H1 (cell line): ENCODE measurements around the gene LRG1. TPM values are rescaled to one million over a fixed set of nuclear protein-coding genes. Genes with fewer than 3 reads are reported as not detected.

Experiments used
- CTCF ChIA-PET: fragments of 300-600 bp; sonication (Branson Sonifier 250); formaldehyde crosslinking; loops from one replicate; lab custom pipeline; 2021; ENCODE audit not compliant: partially characterized antibody; lab: Charles Lee
- POLR2A ChIA-PET: fragments of 300-600 bp; sonication (Branson Sonifier 250); formaldehyde crosslinking; loops from one replicate; lab custom pipeline; 2021; ENCODE audit warnings: inconsistent platforms; ENCODE audit not compliant: partially characterized antibody; lab: Charles Lee
- DNase-seq, 2 experiments: peaks; one replicate each; pipeline versions ENCODE4 v3.0.0 to v3.0.0-alpha.2; 2010 to 2022; ENCODE audit warnings: low spot score in 2 of 2, low read depth in 1 of 2, mixed read lengths in 1 of 2
- FAIRE-seq: peaks from 2 replicates; lab custom pipeline; 2011; peaks lifted over from hg19 to GRCh38; lab: Jason Lieb, UNC
- H2AFZ ChIP-seq: 2 replicates; pipeline ENCODE4 v1.8.1; 2012; ENCODE audit warnings: low read length, inconsistent platforms
- H2AK5ac ChIP-seq: 2 replicates; pipeline ENCODE4 v1.6.1; 2013; ENCODE audit warnings: low read depth, low read length
- H2BK120ac ChIP-seq: replicated peaks from 2 replicates; pipeline ENCODE3; 2013; ENCODE audit warnings: low read depth, low read length, inconsistent platforms
- H2BK12ac ChIP-seq: 2 replicates; pipeline ENCODE4 v1.6.1; 2013; ENCODE audit warnings: low read depth, low read length
- H2BK15ac ChIP-seq: 2 replicates; pipeline ENCODE4 v1.6.1; 2013; ENCODE audit warnings: low read length
- H2BK20ac ChIP-seq: 2 replicates; pipeline ENCODE4 v1.6.1; 2013; ENCODE audit warnings: low read length
- H2BK5ac ChIP-seq: 2 replicates; pipeline ENCODE4 v1.6.1; 2013; ENCODE audit warnings: low read depth, low read length
- H3K14ac ChIP-seq: 2 replicates; pipeline ENCODE4 v1.6.1; 2013; ENCODE audit warnings: inconsistent platforms; ENCODE audit not compliant: insufficient read length
- H3K18ac ChIP-seq: 2 replicates; pipeline ENCODE4 v1.6.1; 2013; ENCODE audit warnings: low read length; ENCODE audit errors: extremely low read depth
- H3K23ac ChIP-seq: 2 replicates; pipeline ENCODE4 v1.6.1; 2013; ENCODE audit warnings: inconsistent platforms; ENCODE audit not compliant: insufficient read length
- H3K23me2 ChIP-seq: 2 replicates; pipeline ENCODE4 v1.6.1; 2013; ENCODE audit warnings: low read depth, low read length
- H3K27ac ChIP-seq: 2 replicates; pipeline ENCODE4 v1.6.1; 2011; ENCODE audit warnings: low read depth, low read length, inconsistent platforms
- H3K27me3 ChIP-seq, 4 experiments: replicated peaks in 1 of 4; 1 replicate in 1 of 4; 2 replicates in 3 of 4; pipeline versions ENCODE4 v1.6.1 to v1.8.1; 2011 to 2013; ENCODE audit warnings: low read length in 3 of 4, mild to moderate bottlenecking in 3 of 4, inconsistent platforms in 2 of 4, mixed read lengths in 2 of 4, moderate library complexity in 1 of 4; ENCODE audit not compliant: control insufficient read depth in 3 of 4, insufficient read depth in 3 of 4; ENCODE audit errors: extremely low read depth in 1 of 4
- H3K36me3 ChIP-seq, 4 experiments: 2 replicates each; pipeline versions ENCODE4 v1.6.1 to v1.8.1; 2011 to 2013; ENCODE audit warnings: mild to moderate bottlenecking in 4 of 4, low read length in 3 of 4, moderate library complexity in 2 of 4, control low read depth in 1 of 4, inconsistent platforms in 1 of 4; ENCODE audit not compliant: insufficient read depth in 4 of 4, control insufficient read depth in 2 of 4
- H3K4ac ChIP-seq: replicated peaks from 2 replicates; pipeline ENCODE3; 2013; ENCODE audit warnings: low read length, low read depth, mixed read lengths, inconsistent platforms; ENCODE audit not compliant: insufficient read length
- H3K4me1 ChIP-seq, 4 experiments: replicated peaks in 1 of 4; 1 replicate in 1 of 4; 2 replicates in 3 of 4; pipeline versions ENCODE4 v1.6.1 to v1.8.1; 2011 to 2013; ENCODE audit warnings: low read length in 3 of 4, inconsistent platforms in 2 of 4, mixed read lengths in 1 of 4; ENCODE audit not compliant: insufficient read depth in 4 of 4, control insufficient read depth in 3 of 4
- H3K4me2 ChIP-seq, 2 experiments: 2 replicates each; pipeline versions ENCODE4 v1.6.1 to v1.8.1; 2011 to 2013; ENCODE audit warnings: low read depth in 2 of 2, low read length in 2 of 2, control low read depth in 1 of 2, inconsistent platforms in 1 of 2, mild to moderate bottlenecking in 1 of 2; ENCODE audit not compliant: insufficient read depth in 1 of 2
- H3K4me3 ChIP-seq, 4 experiments: fragments of 200-600, 300-600 bp in 1 of 4; sonication (generic), shearing (Covaris generic), sonication (Bioruptor Twin) in 1 of 4; 2 replicates each; pipeline versions ENCODE4 v1.5.1 to v1.8.1; 2011 to 2016; ENCODE audit warnings: low read length in 4 of 4, low read depth in 3 of 4, control low read depth in 2 of 4, inconsistent platforms in 2 of 4, mild to moderate bottlenecking in 2 of 4, mixed read lengths in 1 of 4, moderate library complexity in 1 of 4; ENCODE audit not compliant: insufficient read depth in 2 of 4; ENCODE audit errors: extremely low read depth in 1 of 4
- H3K56ac ChIP-seq: replicated peaks from 2 replicates; pipeline ENCODE3; 2013; ENCODE audit warnings: low read depth, mild to moderate bottlenecking, mixed read lengths, low read length, inconsistent platforms; ENCODE audit not compliant: insufficient read length
- H3K79me1 ChIP-seq: 2 replicates; pipeline ENCODE4 v1.6.1; 2013; ENCODE audit warnings: low read depth, low read length, control low read depth
- H3K79me2 ChIP-seq, 2 experiments: 2 replicates each; pipeline versions ENCODE4 v1.6.1 to v1.8.1; 2012 to 2013; ENCODE audit warnings: low read length in 2 of 2, mild to moderate bottlenecking in 2 of 2, inconsistent platforms in 1 of 2; ENCODE audit not compliant: insufficient read depth in 2 of 2, control insufficient read depth in 1 of 2
- H3K9ac ChIP-seq, 4 experiments: replicated peaks in 1 of 4; 1 replicate in 1 of 4; 2 replicates in 3 of 4; pipeline versions ENCODE4 v1.6.1 to v1.8.1; 2011 to 2013; ENCODE audit warnings: low read depth in 3 of 4, low read length in 3 of 4, control low read depth in 2 of 4, mild to moderate bottlenecking in 2 of 4, moderate library complexity in 2 of 4, inconsistent platforms in 1 of 4; ENCODE audit errors: extremely low read depth in 1 of 4
- H3K9me3 ChIP-seq, 2 experiments: 2 replicates each; pipeline versions ENCODE4 v1.6.1 to v1.8.1; 2012 to 2013; ENCODE audit warnings: mild to moderate bottlenecking in 2 of 2, moderate library complexity in 2 of 2, control low read depth in 1 of 2, inconsistent platforms in 1 of 2, low read depth in 1 of 2, low read length in 1 of 2, mixed read lengths in 1 of 2; ENCODE audit not compliant: insufficient read depth in 2 of 2
- H4K20me1 ChIP-seq, 2 experiments: replicated peaks in 1 of 2; 2 replicates each; pipeline versions ENCODE3 to v1.8.1; 2011 to 2013; ENCODE audit warnings: inconsistent platforms in 2 of 2, low read length in 2 of 2, mild to moderate bottlenecking in 1 of 2; ENCODE audit not compliant: insufficient read depth in 2 of 2, control insufficient read depth in 1 of 2
- H4K5ac ChIP-seq: 2 replicates; pipeline ENCODE4 v1.6.1; 2013; ENCODE audit warnings: low read length, low read depth, mixed read lengths, inconsistent platforms; ENCODE audit not compliant: insufficient read length
- H4K8ac ChIP-seq: 2 replicates; pipeline ENCODE4 v1.8.0; 2013; ENCODE audit warnings: mild to moderate bottlenecking, moderate library complexity, low read length, inconsistent platforms; ENCODE audit not compliant: insufficient read depth; ENCODE audit errors: extremely low read depth
- H4K91ac ChIP-seq: replicated peaks from 2 replicates; pipeline ENCODE3; 2013; ENCODE audit warnings: low read length, mixed read lengths, inconsistent platforms; ENCODE audit not compliant: insufficient read length
- ASH2L ChIP-seq: fragments of 200-600, 300-600 bp; sonication (generic); IDR thresholded peaks from one replicate; pipeline ENCODE4 v1.7.1; 2017; ENCODE audit warnings: low read length
- CBX5 ChIP-seq: fragments of 300-800, 300-1000 bp; sonication (generic); IDR thresholded peaks from 2 replicates; pipeline ENCODE4 v1.7.1; 2016; ENCODE audit warnings: antibody characterized with exemption, low read length, low read depth
- CHD2 ChIP-seq: IDR thresholded peaks from 2 replicates; pipeline ENCODE4 v1.6.1; 2012; ENCODE audit warnings: low read length, improper control_type of control experiment
- EZH2 ChIP-seq: fragments of 200-600 bp; sonication (generic); IDR thresholded peaks from 2 replicates; pipeline ENCODE4 v1.7.1; 2012; ENCODE audit warnings: low read depth, mild to moderate bottlenecking, moderate library complexity, low read length, inconsistent platforms; ENCODE audit not compliant: severe bottlenecking
- JUN ChIP-seq: IDR thresholded peaks from 2 replicates; pipeline ENCODE4 v1.6.1; 2011; ENCODE audit warnings: low read depth, mild to moderate bottlenecking, improper control_type of control experiment, low read length
- RAD21 ChIP-seq, 2 experiments: IDR thresholded peaks in 1 of 2; conservative IDR thresholded peaks in 1 of 2; 2 replicates each; pipeline ENCODE4 v1.6.1; 2011; ENCODE audit warnings: low read depth in 2 of 2, low read length in 2 of 2, improper control_type of control experiment in 1 of 2, inconsistent platforms in 1 of 2, mild to moderate bottlenecking in 1 of 2, moderate library complexity in 1 of 2
- RBBP5 ChIP-seq: IDR thresholded peaks from 2 replicates; pipeline ENCODE4 v1.7.1; 2012; ENCODE audit warnings: low read depth, mild to moderate bottlenecking, inconsistent platforms, low read length, moderate library complexity, borderline replicate concordance
- SP1 ChIP-seq: IDR thresholded peaks from 2 replicates; pipeline ENCODE4 v1.6.1; 2011; ENCODE audit warnings: low read depth, low read length
- SP2 ChIP-seq: IDR thresholded peaks from 2 replicates; pipeline ENCODE4 v1.6.1; 2012; ENCODE audit warnings: mild to moderate bottlenecking, low read length, inconsistent platforms
- TAF1 ChIP-seq: IDR thresholded peaks from 2 replicates; pipeline ENCODE4 v1.6.1; 2011; ENCODE audit warnings: mild to moderate bottlenecking, low read depth, low read length
- TBP ChIP-seq: IDR thresholded peaks from 2 replicates; pipeline ENCODE4 v1.6.1; 2011; ENCODE audit warnings: low read depth, low read length, improper control_type of control experiment
- YY1 ChIP-seq: IDR thresholded peaks from 2 replicates; pipeline ENCODE4 v1.6.1; 2011; ENCODE audit warnings: low read depth, mild to moderate bottlenecking, low read length
- ZNF274 ChIP-seq: IDR thresholded peaks from 2 replicates; pipeline ENCODE4 v1.7.0; 2012; ENCODE audit warnings: low read length, borderline replicate concordance; ENCODE audit errors: extremely low read depth
- WGBS, 2 experiments: shearing (Covaris generic) in 1 of 2; methylation state at CpG; one replicate each; pipeline versions ENCODE4 v1.1.6 to v1.1.7; 2013 to 2015; ENCODE audit warnings: low lambda C conversion rate in 2 of 2, mixed read lengths in 2 of 2, inconsistent platforms in 1 of 2, low coverage in 1 of 2, missing lambda C conversion rate in 1 of 2; ENCODE audit not compliant: insufficient replicate concordance in 2 of 2, insufficient coverage in 1 of 2, insufficient read length in 1 of 2; ENCODE audit errors: extremely low coverage in 1 of 2, missing lambda C conversion rate in 1 of 2; 5-methylcytosine and 5-hydroxymethylcytosine counted together
- polyA plus RNA-seq, 7 experiments: library from polyadenylated mRNA; depleted of rRNA in 3 of 7; stranded (reverse) in 5 of 7; unstranded in 2 of 7; fragments of >200 nt in 5 of 7; fragments of 200-250 nt in 2 of 7; gene quantifications; 1 replicate in 5 of 7; 2 replicates in 1 of 7; 4 replicates in 1 of 7; pipeline versions ENCODE4 v1.2.1 to v1.2.3, GENCODE V29; 2011 to 2013; ENCODE audit warnings: missing spikeins in 2 of 7, mixed read lengths in 2 of 7
- total RNA-seq: library from RNA; stranded (reverse); fragmentation: NEBNext Ultra II Directional; extraction: Animal tissue kit (Norgen Biotek cat#: 25700); gene quantifications from 2 replicates; pipeline ENCODE4 v1.2.1, GENCODE V29; 2021

The LRG1 gene
- total and polyA plus RNA-seq, 2 of the 8 experiments (the other 6 are each of a cell fraction or from before 2014, with no cell fraction given) = 0.48 to 0.79 TPM

DNA sequence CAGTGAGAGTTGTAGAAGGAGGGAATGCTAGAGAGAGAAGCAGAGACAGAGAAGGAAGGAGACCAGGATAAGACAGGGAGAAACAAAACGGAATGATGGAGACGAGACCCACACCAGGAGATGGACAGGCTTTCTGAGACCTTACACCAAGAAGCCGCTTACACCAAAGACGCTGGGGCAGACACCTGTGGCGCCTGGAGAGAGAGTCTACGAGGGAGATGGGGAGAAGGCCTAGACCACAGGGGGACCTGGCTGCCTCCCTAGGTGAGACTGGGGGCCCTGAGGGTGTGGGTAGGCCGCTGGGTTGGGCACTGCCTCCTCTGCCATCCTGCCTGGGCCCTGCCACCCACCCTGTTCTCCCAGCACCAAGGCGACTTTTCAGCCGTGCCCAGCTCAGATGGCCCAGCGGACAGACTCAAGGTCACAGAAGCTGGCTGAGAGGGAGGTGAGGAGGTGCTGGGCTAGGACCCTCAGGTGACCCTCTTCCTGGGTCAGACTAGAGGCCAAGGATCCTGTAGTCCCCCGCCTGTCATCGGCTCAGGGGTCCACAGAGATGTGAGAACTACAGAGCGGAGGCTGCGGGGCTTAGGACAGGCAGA is 9.8 kb downstream of the LRG1 start:
- peaks cover 0 to 14% (median 13%) of the 10 kb centered on the region in 4 experiments; a peak in 4 of 7 replicates for H3K27me3 ChIP-seq
- no peak overlapping the region for H4K8ac ChIP-seq
- H3K9ac ChIP-seq = no peak overlapping the region
- H2BK20ac ChIP-seq = no peak overlapping the region
- no peak overlapping the region; the same call in 1 of the 2 replicates for H2BK12ac ChIP-seq
- POLR2A ChIA-PET = no interaction called here
- 81% methylated on average over 14 of the region's 14 CpGs; no CpG with 5 or more reads in 1 of the 2 experiments for WGBS, 2 experiments
- no peak overlapping the region for H3K56ac ChIP-seq
- H3K36me3 ChIP-seq = no peaks in the 10 kb centered on the region
- peaks cover 0 to 3% of the 10 kb centered on the region in 2 experiments for H4K20me1 ChIP-seq
- no peaks in the 10 kb centered on the region for H3K79me2 ChIP-seq
- no peak overlapping the region for H3K4me3 ChIP-seq
- H2BK120ac ChIP-seq = no peak overlapping the region
- no peak overlapping the region for H4K91ac ChIP-seq
- FAIRE-seq (no peak), DNase-seq (no peak)
- H2BK15ac ChIP-seq = no peak overlapping the region
- no peak overlapping the region for H3K14ac ChIP-seq
- H3K23ac ChIP-seq = no peak overlapping the region
- peaks cover 0 to 3% (median under 1%) of the 10 kb centered on the region in 4 experiments; a peak in 1 of 7 replicates for H3K4me1 ChIP-seq
- CTCF ChIA-PET = interaction anchor here (0.5 to 8.4 kb wide), 3 partner anchors 14 to 1329 kb away, joined by 3 to 62 read pairs (median 4); partner anchors contain the start of gene PLIN4
- TF ChIP-seq JUN = no peak
- TF ChIP-seq SP1 = no peak
- TF ChIP-seq TBP = no peak
- TF ChIP-seq ZNF274 = no peak
- TF ChIP-seq SP2 = no peak
- TF ChIP-seq RBBP5 = no peak
- TF ChIP-seq EZH2 = no peak
- TF ChIP-seq TAF1 = no peak
- no peak for TF ChIP-seq RAD21 (IDR thresholded peaks at IDR 0.05 in 1 of 2, conservative IDR thresholded peaks at IDR 0.05 in 1 of 2; ENCODE audit: low read depth in 2 of 2, low read length in 2 of 2)
- no peak for TF ChIP-seq YY1
- TF ChIP-seq ASH2L = no peak
- TF ChIP-seq CHD2 = no peak
- TF ChIP-seq CBX5 = no peak
- no peak overlapping the region for H2BK5ac ChIP-seq
- no peak overlapping the region for H3K4ac ChIP-seq
- H2AK5ac ChIP-seq = no peak overlapping the region
- no peak overlapping the region for H3K18ac ChIP-seq
- no peak overlapping the region for H3K4me2 ChIP-seq
- peaks cover 4% of the 10 kb centered on the region; the same call in 1 of the 2 replicates for H3K23me2 ChIP-seq
- no peak overlapping the region for H4K5ac ChIP-seq
- H3K27ac ChIP-seq = no peak overlapping the region
- no peaks in the 10 kb centered on the region for H3K79me1 ChIP-seq
- no peaks in the 10 kb centered on the region for H3K9me3 ChIP-seq
- no peak overlapping the region for H2AFZ ChIP-seq
